ENCODE data around the gene CCN5.

The CCN5 gene

GRCh38 chr20:44683263-44684046 is 31.7 kb upstream of the CCN5 start:
- DNase-seq (ENCODE audit: low read depth), result peak; percentile 64
- H3K4me3 ChIP-seq (replicated peaks; ENCODE audit: low read depth, low read length), result no peak overlapping the region
- TF ChIP-seq CTCF (IDR thresholded peaks at IDR 0.05; ENCODE audit: low read length, missing control alignments), result peak; percentile 71

- no peak for TF ChIP-seq CTCF (IDR thresholded peaks at IDR 0.05; ENCODE audit: low read length, missing control alignments)
- no peak overlapping the region for H3K4me3 ChIP-seq (replicated peaks; ENCODE audit: low read depth, low read length)
- DNase-seq (ENCODE audit: low read depth), result no peak
These were observed 30.9 kb upstream of the CCN5 start for GRCh38 chr20:44684047-44684967.

- DNase-seq (ENCODE audit: low read depth), result no peak
- H3K4me3 ChIP-seq (replicated peaks; ENCODE audit: low read depth, low read length), result no peak overlapping the region
- no peak for TF ChIP-seq CTCF (IDR thresholded peaks at IDR 0.05; ENCODE audit: low read length, missing control alignments)
These were observed 28.2 kb upstream of the CCN5 start for GRCh38 chr20:44686934-44687333.

GRCh38 chr20:44688053-44688625 is 27.0 kb upstream of the CCN5 start:
- H3K4me3 ChIP-seq (replicated peaks; ENCODE audit: low read depth, low read length), result no peak overlapping the region
- no peak for DNase-seq (ENCODE audit: low read depth)
- TF ChIP-seq CTCF (IDR thresholded peaks at IDR 0.05; ENCODE audit: low read length, missing control alignments), result peak; percentile 22

GRCh38 chr20:44689809-44690208 is 25.4 kb upstream of the CCN5 start:
- no peak for DNase-seq (ENCODE audit: low read depth)
- no peak overlapping the region for H3K4me3 ChIP-seq (replicated peaks; ENCODE audit: low read depth, low read length)
- no peak for TF ChIP-seq CTCF (IDR thresholded peaks at IDR 0.05; ENCODE audit: low read length, missing control alignments)

GRCh38 chr20:44690781-44691423 is 24.3 kb upstream of the CCN5 start:
- peak; percentile 37 for DNase-seq (ENCODE audit: low read depth)
- TF ChIP-seq CTCF (IDR thresholded peaks at IDR 0.05; ENCODE audit: low read length, missing control alignments), result no peak

More at GRCh38 chr20:44690781-44691423, 24.3 kb upstream of the CCN5 start:
- H3K4me3 ChIP-seq (replicated peaks; ENCODE audit: low read depth, low read length), result no peak overlapping the region
